NB4 (cell line): ENCODE results near the gene GRID2.

Experiments
- CTCF ChIP-seq: IDR thresholded peaks from one replicate; pipeline ENCODE4 v1.5.1; 2012; ENCODE audit warnings: low read depth, low read length
- MAX ChIP-seq: IDR thresholded peaks from 2 replicates; pipeline ENCODE4 v1.6.1; 2011; ENCODE audit warnings: low read depth, low read length
- MYC ChIP-seq: IDR thresholded peaks from 2 replicates; pipeline ENCODE4 v1.6.1; 2011; ENCODE audit warnings: low read depth, low read length

GRCh38 chr4:93147524-93148212 lies 843.9 kb downstream of the GRID2 start:
- TF ChIP-seq CTCF (no peak), MYC (no peak), MAX (no peak)
